Heart left ventricle (tissue), 16 donors: ENCODE results near the gene CD83. TPM values are rescaled to one million over a fixed set of nuclear protein-coding genes. Genes with fewer than 3 reads are reported as not detected.

ENCODE experiments used
- ATAC-seq, 4 donors: fragments of 200-7000 bp; cut with Tn5 transposase; one replicate each; pipeline ENCODE4 v1.9.1; 2020 to 2022; ENCODE audit warnings: moderate library complexity in 4 of 4, mild to moderate bottlenecking in 3 of 4, moderate number of reproducible peaks in 1 of 4
- DNase-seq, 5 donors: peaks; one replicate each; pipeline ENCODE4 v3.0.0-alpha.2; 2020
- H3K27ac ChIP-seq, 12 donors: fragments of 200-600 bp; sonication (generic) in 4 of 12; one replicate each; pipeline versions ENCODE4 v1.5.0 to v1.8.0; 2016 to 2022; ENCODE audit warnings: mild to moderate bottlenecking in 2 of 12
- H3K27me3 ChIP-seq, 9 donors: fragments of 200-600 bp; sonication (generic) in 2 of 9; one replicate each; pipeline versions ENCODE4 v1.5.1 to v1.8.0; 2016 to 2022; ENCODE audit warnings: mild to moderate bottlenecking in 3 of 9
- H3K36me3 ChIP-seq, 9 donors: fragments of 200-600 bp; sonication (generic) in 2 of 9; one replicate each; pipeline versions ENCODE4 v1.5.0 to v1.8.0; 2018 to 2022; ENCODE audit warnings: mild to moderate bottlenecking in 2 of 9
- H3K4me1 ChIP-seq, 12 donors: fragments of 200-600 bp; sonication (generic) in 4 of 12; one replicate each; pipeline versions ENCODE4 v1.5.0 to v1.8.0; 2016 to 2022; ENCODE audit warnings: mild to moderate bottlenecking in 3 of 12
- H3K4me3 ChIP-seq, 12 donors: fragments of 200-600 bp; sonication (generic) in 4 of 12; one replicate each; pipeline versions ENCODE4 v1.5.0 to v1.8.0; 2017 to 2022; ENCODE audit warnings: mild to moderate bottlenecking in 9 of 12, moderate library complexity in 4 of 12
- H3K9me3 ChIP-seq, 12 donors: fragments of 200-600 bp; sonication (generic) in 4 of 12; one replicate each; pipeline versions ENCODE4 v1.5.0 to v1.8.0; 2016 to 2022; ENCODE audit warnings: mild to moderate bottlenecking in 1 of 12
- CTCF ChIP-seq, 12 donors: fragments of 200-600 bp; sonication (generic) in 4 of 12; IDR thresholded peaks; one replicate each; pipeline versions ENCODE4 v1.5.0 to v1.8.0; 2018 to 2022; ENCODE audit warnings: antibody characterized with exemption in 12 of 12, mild to moderate bottlenecking in 5 of 12
- POLR2A ChIP-seq, 2 donors: fragments of 450-650 bp; IDR thresholded peaks; one replicate each; pipeline ENCODE4 v1.6.1; 2017; ENCODE audit warnings: antibody characterized with exemption in 2 of 2, mild to moderate bottlenecking in 2 of 2, moderate library complexity in 2 of 2
- WGBS, 4 donors: extraction: QIAGEN DNeasy Blood & Tissue Kit in 2 of 4; methylation state at CpG; one replicate each; pipeline versions ENCODE4 v1.1.5 to v1.1.7; 2013 to 2018; 5-methylcytosine and 5-hydroxymethylcytosine counted together
- intact Hi-C, 10 donors: fragments of 100-400 bp; cut with DNase I; formaldehyde crosslinking; loops; one replicate each; pipeline versions ENCODE4 v1.11.1 to v1.14.2; 2022
- polyA plus RNA-seq, 2 donors: library from polyadenylated mRNA; stranded (reverse); fragments of 200-250 nt; gene quantifications; one replicate each; pipeline ENCODE4 v1.2.3, GENCODE V29; 2013
- total RNA-seq, 9 donors: library from RNA; depleted of rRNA in 2 of 9; stranded (reverse); fragments of >200 nt in 2 of 9; fragmentation: NEBNext Ultra II Directional in 3 of 9; extraction: Animal tissue kit (Norgen Biotek cat#: 25700) in 3 of 9; gene quantifications; one replicate each; pipeline versions ENCODE4 v1.1.0 to v1.2.4, GENCODE V29; 2016 to 2023
- donor health status: ischemic (EF 13 %, LVEDD 7.1; RV severe dilation, severe dysfunction).
- donor health status: healthy with polysubstance abuse.
- donor health status: DM: no; HTN: yes; CAD: no.
- donor health status: DM: no; HTN: no; CAD: no.
- donor health status: ischemic (EF 25% LVEDD 6.9; RV normal size, moderate dysfunction).
- donor health status: ischemic (EF 25% LVEDD 5.7; RV mildly dilated, moderate dysfunction).
- donor health status: healthy.
- donor health status: DM: yes; HTN: yes; CAD: no.
- donor health status: ischemic (EF 35%, LVEDD 5.7; RV mildly dilated, moderate dysfunction).
- donor health status: nonischemic (EF 11% LVEDD 7.7; RV severe dilation, severe dysfunction).
- donor health status: DM: yes; HTN: yes; CAD: no.
- donor health status: PGD.
- donor health status: ischemic (EF 29% LVEDD 5.4; RV normal size, mild dysfunction).
- donor health status: nonischemic (EF 23%, LVEDD 6.1; RV moderate dilation, normal function).

The CD83 gene
- total and polyA plus RNA-seq, 11 donors, result 0.38 to 10.3 (median 1.9) TPM

- H3K4me3 ChIP-seq, result no peak overlapping the region
- no peak overlapping the region for H3K27ac ChIP-seq
- TF ChIP-seq CTCF (IDR thresholded peaks at IDR 0.05) (no peak), POLR2A (IDR thresholded peaks at IDR 0.05) (no peak)
- no peaks in the 10 kb centered on the region for H3K27me3 ChIP-seq
- ATAC-seq, result no peak
- peaks cover 0 to 4% (median 0%) of the 10 kb centered on the region in 12 donors for H3K9me3 ChIP-seq
- intact Hi-C loops, result no loop called here
- DNase-seq, result no peak
- H3K36me3 ChIP-seq, result no peaks in the 10 kb centered on the region
- 77 to 92% (median 82%) methylated on average over 3 of the region's 3 CpGs for WGBS, 4 donors
- no peaks in the 10 kb centered on the region for H3K4me1 ChIP-seq
Measured at GRCh38 chr6:14153228-14153627, 35.7 kb downstream of the CD83 start.

- ATAC-seq, result no peak
- no peak for TF ChIP-seq CTCF (IDR thresholded peaks at IDR 0.05)
- TF ChIP-seq POLR2A (IDR thresholded peaks at IDR 0.05), result no peak
- intact Hi-C loops, result no loop called here
- Histone ChIP-seq H3K9me3 (peaks cover 0 to 8% (median 0%) of the 10 kb centered on the region in 12 donors), H3K36me3 (no peaks in the 10 kb centered on the region), H3K27ac (no peak overlapping the region), H3K27me3 (no peaks in the 10 kb centered on the region), H3K4me3 (no peak overlapping the region), H3K4me1 (no peaks in the 10 kb centered on the region)
- 88 to 91% (median 89%) methylated on average over 6 of the region's 6 CpGs for WGBS, 4 donors
- no peak for DNase-seq
Measured at GRCh38 chr6:14159090-14159489, 41.5 kb downstream of the CD83 start.

GRCh38 chr6:14162826-14163225 lies 45.3 kb downstream of the CD83 start:
- Histone ChIP-seq H3K9me3 (peaks cover 0 to 4% (median 0%) of the 10 kb centered on the region in 12 donors), H3K4me1 (no peaks in the 10 kb centered on the region), H3K4me3 (no peak overlapping the region), H3K27ac (no peak overlapping the region), H3K27me3 (no peaks in the 10 kb centered on the region), H3K36me3 (no peaks in the 10 kb centered on the region)
- 89 to 98% (median 93%) methylated on average over 2 of the region's 2 CpGs for WGBS, 4 donors
- intact Hi-C loops, result no loop called here
- TF ChIP-seq POLR2A (IDR thresholded peaks at IDR 0.05) (no peak), CTCF (IDR thresholded peaks at IDR 0.05) (no peak)
- DNase-seq (no peak), ATAC-seq (no peak)

- Histone ChIP-seq H3K4me3 (no peak overlapping the region), H3K9me3 (peaks cover 0 to 15% (median 9%) of the 10 kb centered on the region in 12 donors), H3K4me1 (no peaks in the 10 kb centered on the region), H3K27ac (no peak overlapping the region), H3K27me3 (no peaks in the 10 kb centered on the region), H3K36me3 (no peaks in the 10 kb centered on the region)
- intact Hi-C loops, result no loop called here
- WGBS, 4 donors, result 92 to 97% (median 96%) methylated on average over 2 of the region's 2 CpGs
- DNase-seq, result no peak
- ATAC-seq, result no peak
- no peak for TF ChIP-seq CTCF (IDR thresholded peaks at IDR 0.05)
- TF ChIP-seq POLR2A (IDR thresholded peaks at IDR 0.05), result no peak
Measured at GRCh38 chr6:14165091-14165490, 47.5 kb downstream of the CD83 start.
